CD4-positive, alpha-beta T cell (primary cell): ENCODE measurements around the gene PAX6. TPM values are rescaled to one million over a fixed set of nuclear protein-coding genes. Genes with fewer than 3 reads are reported as not detected.

Experiments
- ATAC-seq: fragments of 200-7000 bp; cut with Tn5 transposase; one replicate; pipeline ENCODE4 v1.10.0; 2022; ENCODE audit warnings: mild to moderate bottlenecking; ENCODE audit not compliant: poor library complexity
- CTCF ChIA-PET: fragments of 350-600 bp; sonication (Branson Sonifier 250); formaldehyde crosslinking; loops from one replicate; lab custom pipeline; 2021; ENCODE audit warnings: antibody characterized with exemption, inconsistent platforms; lab: Charles Lee
- POLR2A ChIA-PET: fragments of 350-600 bp; sonication (Branson Sonifier 250); formaldehyde crosslinking; loops from one replicate; lab custom pipeline; 2021; ENCODE audit warnings: antibody characterized with exemption, inconsistent platforms; lab: Charles Lee
- DNase-seq, 14 experiments: peaks; one replicate each; pipeline ENCODE4 v3.0.0-alpha.2; 2013 to 2020; ENCODE audit warnings: mixed read lengths in 2 of 14
- H3K27ac ChIP-seq, 2 donors: one replicate each; pipeline versions ENCODE4 v1.5.1 to v1.7.0; 2013; ENCODE audit warnings: low read length in 2 of 2, low read depth in 1 of 2, mild to moderate bottlenecking in 1 of 2
- H3K27me3 ChIP-seq, 2 experiments: 1 replicate in 1 of 2; 2 replicates in 1 of 2; pipeline versions ENCODE4 v1.6.1 to v1.7.0; 2013; ENCODE audit warnings: low read length in 2 of 2, control low read depth in 1 of 2, mild to moderate bottlenecking in 1 of 2, moderate library complexity in 1 of 2; ENCODE audit not compliant: insufficient read depth in 2 of 2, control insufficient read depth in 1 of 2
- H3K36me3 ChIP-seq: one replicate; pipeline ENCODE4 v1.6.1; 2013; ENCODE audit warnings: low read length, control low read depth; ENCODE audit not compliant: insufficient read depth
- H3K4me1 ChIP-seq: one replicate; pipeline ENCODE4 v1.6.1; 2013; ENCODE audit warnings: low read length, control low read depth; ENCODE audit not compliant: insufficient read depth
- H3K4me3 ChIP-seq: one replicate; pipeline ENCODE4 v1.5.1; 2013; ENCODE audit warnings: mild to moderate bottlenecking, low read length, moderate library complexity
- H3K9me3 ChIP-seq, 2 experiments: 1 replicate in 1 of 2; 2 replicates in 1 of 2; pipeline versions ENCODE4 v1.6.1 to v1.7.0; 2013; ENCODE audit warnings: low read length in 2 of 2, mild to moderate bottlenecking in 2 of 2, control low read depth in 1 of 2, moderate library complexity in 1 of 2; ENCODE audit not compliant: control insufficient read depth in 1 of 2, insufficient read depth in 1 of 2
- H3K27ac Mint-ChIP-seq: one replicate; pipeline ENCODE4 v1.8.0; 2020; ENCODE audit warnings: mixed read lengths
- H3K27me3 Mint-ChIP-seq: one replicate; pipeline ENCODE4 v1.8.0; 2021; ENCODE audit warnings: mixed read lengths
- H3K36me3 Mint-ChIP-seq: one replicate; pipeline ENCODE4 v1.8.0; 2021; ENCODE audit warnings: low read depth, mixed read lengths
- H3K4me1 Mint-ChIP-seq: one replicate; pipeline ENCODE4 v1.8.0; 2021; ENCODE audit warnings: low read depth, mixed read lengths
- H3K4me3 Mint-ChIP-seq: one replicate; pipeline ENCODE4 v1.8.0; 2020; ENCODE audit warnings: mild to moderate bottlenecking, mixed read lengths
- H3K9me3 Mint-ChIP-seq: one replicate; pipeline ENCODE4 v1.8.0; 2020; ENCODE audit warnings: mixed read lengths
- intact Hi-C, 2 experiments: fragments of 100-400 bp; cut with DNase I in 1 of 2; cut with micrococcal nuclease in 1 of 2; formaldehyde crosslinking; loops; one replicate each; pipeline versions ENCODE4 v1.15.1 to v1.9.0; 2023 to 2025; cut with DNase I, micrococcal nuclease
- total RNA-seq, 174 experiments: library from RNA in 2 of 174; stranded (reverse) in 2 of 174; gene quantifications; one replicate each; pipeline ENCODE4 v1.2.3 and lab custom pipeline; 2021 to 2026
- TF ChIP-seq, protein P1 (sequence below): fragments of 200-600 bp; IDR thresholded peaks from one replicate; pipeline ENCODE4 v1.8.0; 2022; ENCODE audit warnings: antibody characterized with exemption, mild to moderate bottlenecking

PAX6 gene
- total RNA-seq, 2 experiments from 2014 or later: not detected

DNA sequence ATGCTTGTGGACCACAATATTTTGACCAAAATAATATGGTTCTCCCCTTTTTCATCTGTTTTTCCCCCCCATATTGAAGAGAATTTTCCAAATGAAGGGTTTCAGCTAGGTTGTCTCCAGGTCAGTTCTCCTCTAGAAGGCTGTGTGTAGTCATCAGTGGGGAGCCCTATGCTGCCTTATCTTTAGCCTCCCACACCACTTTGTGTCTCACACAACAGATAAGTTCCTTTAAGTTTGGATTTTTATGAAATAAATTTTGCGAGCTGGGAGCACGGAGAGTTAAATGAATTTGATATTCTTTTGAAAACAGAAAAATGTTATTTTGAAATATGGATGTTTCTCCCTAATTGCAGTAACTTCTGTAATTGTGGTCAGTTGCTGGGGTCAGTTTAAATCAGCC is 28.9 kb downstream of the PAX6 start:
- H3K27ac Mint-ChIP-seq: no peak overlapping the region
- H3K27ac ChIP-seq: no peak overlapping the region
- TF ChIP-seq, protein P1, sequence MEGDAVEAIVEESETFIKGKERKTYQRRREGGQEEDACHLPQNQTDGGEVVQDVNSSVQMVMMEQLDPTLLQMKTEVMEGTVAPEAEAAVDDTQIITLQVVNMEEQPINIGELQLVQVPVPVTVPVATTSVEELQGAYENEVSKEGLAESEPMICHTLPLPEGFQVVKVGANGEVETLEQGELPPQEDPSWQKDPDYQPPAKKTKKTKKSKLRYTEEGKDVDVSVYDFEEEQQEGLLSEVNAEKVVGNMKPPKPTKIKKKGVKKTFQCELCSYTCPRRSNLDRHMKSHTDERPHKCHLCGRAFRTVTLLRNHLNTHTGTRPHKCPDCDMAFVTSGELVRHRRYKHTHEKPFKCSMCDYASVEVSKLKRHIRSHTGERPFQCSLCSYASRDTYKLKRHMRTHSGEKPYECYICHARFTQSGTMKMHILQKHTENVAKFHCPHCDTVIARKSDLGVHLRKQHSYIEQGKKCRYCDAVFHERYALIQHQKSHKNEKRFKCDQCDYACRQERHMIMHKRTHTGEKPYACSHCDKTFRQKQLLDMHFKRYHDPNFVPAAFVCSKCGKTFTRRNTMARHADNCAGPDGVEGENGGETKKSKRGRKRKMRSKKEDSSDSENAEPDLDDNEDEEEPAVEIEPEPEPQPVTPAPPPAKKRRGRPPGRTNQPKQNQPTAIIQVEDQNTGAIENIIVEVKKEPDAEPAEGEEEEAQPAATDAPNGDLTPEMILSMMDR: no peak
- H3K36me3 ChIP-seq: no peaks in the 10 kb centered on the region
- no peaks in the 10 kb centered on the region for H3K9me3 Mint-ChIP-seq
- DNase-seq (no peak), ATAC-seq (no peak)
- POLR2A ChIA-PET: no interaction called here
- no peak overlapping the region for H3K4me3 Mint-ChIP-seq
- CTCF ChIA-PET: no interaction called here
- no peaks in the 10 kb centered on the region for H3K4me1 ChIP-seq
- no peaks in the 10 kb centered on the region for H3K27me3 Mint-ChIP-seq
- no peak overlapping the region for H3K4me3 ChIP-seq
- H3K4me1 Mint-ChIP-seq: no peaks in the 10 kb centered on the region
- peaks cover 30% of the 10 kb centered on the region for H3K36me3 Mint-ChIP-seq
- intact Hi-C loops: no loop called here
- no peaks in the 10 kb centered on the region for H3K9me3 ChIP-seq
- no peaks in the 10 kb centered on the region for H3K27me3 ChIP-seq

DNA sequence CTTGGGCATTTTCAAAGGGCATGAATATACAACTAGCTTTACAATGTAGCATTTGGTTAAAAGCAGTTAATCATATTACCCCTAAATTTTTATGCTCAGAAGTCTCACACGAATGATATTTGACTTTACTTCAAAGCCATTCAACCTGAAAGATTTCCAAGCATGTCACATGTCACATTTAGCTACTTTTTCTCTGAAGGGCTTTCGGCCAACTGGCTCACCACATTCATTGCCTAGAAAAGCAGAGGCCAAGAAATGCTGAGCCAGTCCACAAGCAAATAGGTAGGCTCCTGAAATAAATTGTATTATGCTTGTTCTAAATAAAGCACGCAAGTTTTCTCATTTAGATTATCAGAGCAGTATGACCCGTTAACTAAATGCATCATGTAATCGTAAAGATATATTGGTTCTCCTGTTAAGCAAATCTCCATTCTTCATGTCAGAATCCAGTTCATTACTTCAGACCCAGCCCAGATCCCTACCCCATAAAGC is 30.6 kb downstream of the PAX6 start:
- H3K9me3 ChIP-seq: no peaks in the 10 kb centered on the region
- H3K4me3 ChIP-seq: no peak overlapping the region
- H3K36me3 ChIP-seq: no peaks in the 10 kb centered on the region
- H3K9me3 Mint-ChIP-seq: no peaks in the 10 kb centered on the region
- H3K27me3 Mint-ChIP-seq: no peaks in the 10 kb centered on the region
- intact Hi-C loops: no loop called here
- no peaks in the 10 kb centered on the region for H3K4me1 Mint-ChIP-seq
- H3K4me1 ChIP-seq: no peaks in the 10 kb centered on the region
- DNase-seq (no peak), ATAC-seq (no peak)
- H3K27me3 ChIP-seq: no peaks in the 10 kb centered on the region
- ChIA-PET CTCF (interaction anchor here (0.6 kb wide), 1 partner anchor 1004 kb away, joined by 4 read pairs; no protein-coding TSS in a partner anchor), POLR2A (no interaction called here)
- no peak overlapping the region for H3K4me3 Mint-ChIP-seq
- H3K27ac ChIP-seq: no peak overlapping the region
- TF ChIP-seq, protein P1: no peak
- no peak overlapping the region for H3K27ac Mint-ChIP-seq
- peaks cover 30% of the 10 kb centered on the region for H3K36me3 Mint-ChIP-seq

DNA sequence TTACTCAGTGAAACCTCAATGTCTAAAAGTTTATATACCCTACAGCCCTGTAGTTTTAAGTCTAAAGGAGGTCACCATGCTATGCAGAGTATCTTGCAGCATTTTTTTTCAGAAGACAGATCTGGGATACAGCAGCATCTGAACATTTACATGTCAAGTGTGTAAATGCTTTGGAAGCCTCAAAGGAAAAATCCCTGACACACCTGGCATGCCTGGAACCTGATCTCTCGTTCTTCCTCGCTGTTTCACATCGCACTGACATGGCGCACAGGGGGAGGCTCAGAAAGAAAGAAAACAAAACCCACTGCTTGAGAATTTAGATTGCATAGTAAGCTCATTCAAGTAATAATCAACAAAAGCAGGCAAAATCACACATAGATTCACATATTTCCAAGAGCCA is 31.0 kb downstream of the PAX6 start:
- Mint-ChIP-seq H3K27ac (no peak overlapping the region), H3K27me3 (no peaks in the 10 kb centered on the region), H3K4me3 (no peak overlapping the region), H3K4me1 (no peaks in the 10 kb centered on the region), H3K36me3 (peaks cover 30% of the 10 kb centered on the region), H3K9me3 (no peaks in the 10 kb centered on the region)
- ChIA-PET CTCF (interaction anchor here (0.6 kb wide), 1 partner anchor 1004 kb away, joined by 4 read pairs; no protein-coding TSS in a partner anchor), POLR2A (no interaction called here)
- intact Hi-C loops: no loop called here
- no peaks in the 10 kb centered on the region for H3K4me1 ChIP-seq
- H3K4me3 ChIP-seq: no peak overlapping the region
- ATAC-seq: no peak
- TF ChIP-seq, protein P1: no peak
- H3K27ac ChIP-seq: no peak overlapping the region
- no peak for DNase-seq
- H3K36me3 ChIP-seq: no peaks in the 10 kb centered on the region
- H3K27me3 ChIP-seq: no peaks in the 10 kb centered on the region
- no peaks in the 10 kb centered on the region for H3K9me3 ChIP-seq
